Lung (tissue), 13 donors: ENCODE results near the gene NRBP1. TPM values are rescaled to one million over a fixed set of nuclear protein-coding genes. Genes with fewer than 3 reads are reported as not detected.

Experiments used
- ATAC-seq: fragments of 200-7000 bp; cut with Tn5 transposase; one replicate; pipeline ENCODE4 v1.9.1; 2020; ENCODE audit warnings: moderate number of reproducible peaks; ENCODE audit not compliant: insufficient read depth, low FRiP score
- DNase-seq, 3 donors: peaks; one replicate each; pipeline ENCODE4 v3.0.0-alpha.2; 2013 to 2017
- H3K27ac ChIP-seq, 2 donors: one replicate each; pipeline ENCODE4 v1.5.1; 2013; ENCODE audit warnings: mild to moderate bottlenecking in 2 of 2, moderate library complexity in 2 of 2, control low read depth in 1 of 2, inconsistent platforms in 1 of 2, low read depth in 1 of 2, low read length in 1 of 2
- H3K27me3 ChIP-seq, 3 donors: one replicate each; pipeline ENCODE4 v1.5.1; 2013; ENCODE audit warnings: low read length in 2 of 3; ENCODE audit not compliant: control insufficient read depth in 3 of 3, insufficient read depth in 3 of 3
- H3K36me3 ChIP-seq, 4 donors: one replicate each; pipeline ENCODE4 v1.5.1; 2013; ENCODE audit warnings: low read length in 4 of 4, mild to moderate bottlenecking in 1 of 4, moderate library complexity in 1 of 4; ENCODE audit not compliant: control insufficient read depth in 4 of 4, insufficient read depth in 4 of 4
- H3K4me1 ChIP-seq, 5 donors: one replicate each; pipeline ENCODE4 v1.5.1; 2013; ENCODE audit warnings: low read length in 5 of 5, mild to moderate bottlenecking in 2 of 5, moderate library complexity in 1 of 5; ENCODE audit not compliant: control insufficient read depth in 5 of 5, insufficient read depth in 5 of 5
- H3K4me3 ChIP-seq: one replicate; pipeline ENCODE4 v1.5.1; 2013; ENCODE audit warnings: mild to moderate bottlenecking, control low read depth, moderate library complexity
- H3K9ac ChIP-seq, 2 donors: one replicate each; pipeline ENCODE4 v1.5.1; 2013; ENCODE audit warnings: low read length in 2 of 2, control low read depth in 1 of 2; ENCODE audit not compliant: insufficient read depth in 1 of 2
- H3K9me3 ChIP-seq, 4 donors: one replicate each; pipeline ENCODE4 v1.5.1; 2013; ENCODE audit warnings: low read length in 3 of 4, mild to moderate bottlenecking in 1 of 4, moderate library complexity in 1 of 4; ENCODE audit not compliant: control insufficient read depth in 4 of 4, insufficient read depth in 3 of 4
- WGBS, 2 donors: extraction: QIAGEN DNeasy Blood & Tissue Kit; methylation state at CpG; one replicate each; pipeline ENCODE4 v1.1.7; 2013; 5-methylcytosine and 5-hydroxymethylcytosine counted together
- polyA plus RNA-seq, 2 donors: library from polyadenylated mRNA; stranded (reverse); fragments of 200-250 nt; gene quantifications; one replicate each; pipeline ENCODE4 v1.2.1, GENCODE V29; 2013
- small RNA-seq: library from RNA; depleted of rRNA; stranded (forward); fragments of <200 nt; gene quantifications from one replicate; pipeline ENCODE3, GENCODE V24; 2014; ENCODE audit warnings: low replicate concordance
- total RNA-seq, 2 donors: library from RNA; depleted of rRNA in 1 of 2; stranded (reverse); fragments of >200 nt in 1 of 2; gene quantifications; one replicate each; pipeline ENCODE4 v1.2.1, GENCODE V29; 2014 to 2021
- TF ChIP-seq, protein P1 (sequence below): IDR thresholded peaks from 2 replicates; pipeline ENCODE4 v1.5.1; 2012; ENCODE audit warnings: mild to moderate bottlenecking; ENCODE audit errors: control extremely low read depth, extremely low read depth
- donor health status: control.
- donor health status: control.
- donor health status: Bipolar disorder and iron deficiency.
- donor health status: healthy.
- donor health status: DM: yes; HTN: yes; CAD: no.

The NRBP1 gene
- total and polyA plus RNA-seq, 4 donors: 46.8 to 93.6 (median 79.9) TPM

DNA sequence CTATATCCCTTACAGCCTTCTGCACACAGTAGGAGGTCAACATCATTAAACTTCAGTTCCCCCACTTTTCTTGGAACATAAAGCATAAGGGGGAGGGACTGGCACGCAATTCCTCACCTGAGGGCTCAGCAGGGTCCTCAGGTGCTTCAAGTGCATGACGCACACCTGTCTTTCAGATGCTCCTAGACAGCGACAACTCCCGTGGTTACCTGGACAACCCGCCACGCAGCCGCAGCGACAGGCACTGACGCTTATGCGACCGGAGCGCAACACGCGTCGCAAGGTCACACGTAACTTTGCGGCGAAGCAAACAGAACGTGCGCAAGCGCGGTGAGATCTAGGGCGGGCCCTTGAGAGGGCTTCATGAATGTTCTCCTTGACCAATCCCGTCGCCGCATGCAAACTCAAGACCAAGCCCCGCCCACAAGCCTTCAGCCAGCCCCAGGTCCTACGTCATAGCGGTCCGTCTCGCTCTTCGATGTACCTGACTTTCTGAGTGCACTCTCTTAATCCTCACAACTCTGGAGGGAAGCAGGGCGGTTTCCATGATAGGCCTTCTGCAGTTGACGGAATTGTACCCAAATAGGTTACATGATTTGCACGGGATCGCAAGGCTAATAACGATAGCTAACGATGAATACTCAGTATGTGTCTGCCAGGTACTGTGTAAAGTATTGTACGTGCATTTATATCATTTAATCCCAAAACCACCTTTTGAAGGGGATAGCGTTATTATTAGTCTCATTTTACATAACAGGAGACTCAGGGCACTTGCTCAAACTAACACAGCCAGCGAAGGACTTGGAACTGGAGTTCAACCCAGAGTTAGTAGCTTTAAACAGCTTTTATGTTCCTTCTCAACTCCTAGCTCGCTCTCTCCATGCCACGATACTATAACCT lies 61.3 kb downstream of the NRBP1 start, which contains the start of gene IFT172:
TSS of gene IFT172 (minus strand) at position 246 of the 900 bp plus-strand sequence. CDS start at position 156, 90 bp downstream.
- H3K27ac ChIP-seq: peak within 1 kb of the TSS; percentile 55 to 69
- H3K9ac ChIP-seq: peak within 1 kb of the TSS; percentile 57 to 91
- peak; percentile 96 for ATAC-seq
- H3K9me3 ChIP-seq: no peaks in the 10 kb centered on the region
- H3K4me1 ChIP-seq: peaks cover 0 to 16% (median 6%) of the 10 kb centered on the region in 5 donors
- no peaks in the 10 kb centered on the region for H3K27me3 ChIP-seq
- peak; percentile 98 to 99 (median 99) for DNase-seq
- peaks cover 2 to 3% (median 3%) of the 10 kb centered on the region in 4 donors for H3K36me3 ChIP-seq
- TF ChIP-seq, protein P1, sequence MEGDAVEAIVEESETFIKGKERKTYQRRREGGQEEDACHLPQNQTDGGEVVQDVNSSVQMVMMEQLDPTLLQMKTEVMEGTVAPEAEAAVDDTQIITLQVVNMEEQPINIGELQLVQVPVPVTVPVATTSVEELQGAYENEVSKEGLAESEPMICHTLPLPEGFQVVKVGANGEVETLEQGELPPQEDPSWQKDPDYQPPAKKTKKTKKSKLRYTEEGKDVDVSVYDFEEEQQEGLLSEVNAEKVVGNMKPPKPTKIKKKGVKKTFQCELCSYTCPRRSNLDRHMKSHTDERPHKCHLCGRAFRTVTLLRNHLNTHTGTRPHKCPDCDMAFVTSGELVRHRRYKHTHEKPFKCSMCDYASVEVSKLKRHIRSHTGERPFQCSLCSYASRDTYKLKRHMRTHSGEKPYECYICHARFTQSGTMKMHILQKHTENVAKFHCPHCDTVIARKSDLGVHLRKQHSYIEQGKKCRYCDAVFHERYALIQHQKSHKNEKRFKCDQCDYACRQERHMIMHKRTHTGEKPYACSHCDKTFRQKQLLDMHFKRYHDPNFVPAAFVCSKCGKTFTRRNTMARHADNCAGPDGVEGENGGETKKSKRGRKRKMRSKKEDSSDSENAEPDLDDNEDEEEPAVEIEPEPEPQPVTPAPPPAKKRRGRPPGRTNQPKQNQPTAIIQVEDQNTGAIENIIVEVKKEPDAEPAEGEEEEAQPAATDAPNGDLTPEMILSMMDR: no peak
- peak within 1 kb of the TSS; percentile 54 for H3K4me3 ChIP-seq
- WGBS, 2 donors: 8 to 9% methylated on average over 43 of the region's 43 CpGs

Small RNA genes lying within 50 kb of the gene (small RNA-seq; reads per million reads assigned to genes)
- gene RNU6-986P: not detected

Other genes starting within 250 kb of the NRBP1 start
- gene ATRAID, start 216.6 kb upstream of the NRBP1 start, total RNA-seq: 100 to 1,000 TPM in 1 of 2 donors, 10 to 100 TPM in 1; 90.0 to 107 TPM
- gene ATRAID, start 216.6 kb upstream of the NRBP1 start, polyA plus RNA-seq: 100 to 1,000 TPM; 136 to 204 TPM
- 10 to 100 TPM; 12.1 to 32.5 TPM for gene SLC5A6, start 216.4 kb upstream of the NRBP1 start, total RNA-seq
- gene SLC5A6, start 216.4 kb upstream of the NRBP1 start, polyA plus RNA-seq: 10 to 100 TPM; 15.2 to 33.1 TPM
- gene CAD, start 211.3 kb upstream of the NRBP1 start, total RNA-seq: 10 to 100 TPM; 18.3 to 42.0 TPM
- 10 to 100 TPM; 10.9 to 19.4 TPM for gene CAD, start 211.3 kb upstream of the NRBP1 start, polyA plus RNA-seq
- gene SLC30A3, start 165.6 kb upstream of the NRBP1 start, total RNA-seq: under 1 TPM; 0.31 to 0.77 TPM
- under 1 TPM; 0.11 to 0.37 TPM for gene SLC30A3, start 165.6 kb upstream of the NRBP1 start, polyA plus RNA-seq
- not detected for gene DNAJC5G, start 153.2 kb upstream of the NRBP1 start, total RNA-seq
- gene DNAJC5G, start 153.2 kb upstream of the NRBP1 start, polyA plus RNA-seq: not detected
- gene TRIM54, start 146.2 kb upstream of the NRBP1 start, total RNA-seq: under 1 TPM; 0.09 to 0.48 TPM
- gene TRIM54, start 146.2 kb upstream of the NRBP1 start, polyA plus RNA-seq: under 1 TPM; 0.10 to 0.16 TPM
- gene UCN, start 120.2 kb upstream of the NRBP1 start, total RNA-seq: 1 to 10 TPM in 1 of 2 donors, under 1 TPM in 1; 0.34 to 2.0 TPM
- gene UCN, start 120.2 kb upstream of the NRBP1 start, polyA plus RNA-seq: 1 to 10 TPM in 1 of 2 donors, under 1 TPM in 1; 0.76 to 2.0 TPM
- 100 to 1,000 TPM in 1 of 2 donors, 10 to 100 TPM in 1; 42.1 to 103 TPM for gene MPV17, start 105.5 kb upstream of the NRBP1 start, total RNA-seq
- 100 to 1,000 TPM in 1 of 2 donors, 10 to 100 TPM in 1; 94.5 to 224 TPM for gene MPV17, start 105.5 kb upstream of the NRBP1 start, polyA plus RNA-seq
- 10 to 100 TPM; 46.4 to 61.8 TPM for gene GTF3C2, start 71.9 kb upstream of the NRBP1 start, total RNA-seq
- 10 to 100 TPM; 28.7 to 41.0 TPM for gene GTF3C2, start 71.9 kb upstream of the NRBP1 start, polyA plus RNA-seq
- gene EIF2B4, start 58.3 kb upstream of the NRBP1 start, total RNA-seq: 10 to 100 TPM; 19.6 to 37.3 TPM
- 10 to 100 TPM; 37.3 to 55.4 TPM for gene EIF2B4, start 58.3 kb upstream of the NRBP1 start, polyA plus RNA-seq
- gene SNX17, start 58.0 kb upstream of the NRBP1 start, total RNA-seq: 100 to 1,000 TPM in 1 of 2 donors, 10 to 100 TPM in 1; 65.8 to 129 TPM
- gene SNX17, start 58.0 kb upstream of the NRBP1 start, polyA plus RNA-seq: 100 to 1,000 TPM in 1 of 2 donors, 10 to 100 TPM in 1; 68.4 to 123 TPM
- 10 to 100 TPM in 1 of 2 donors, 1 to 10 TPM in 1; 8.0 to 21.1 TPM for gene ZNF513, start 47.9 kb upstream of the NRBP1 start, total RNA-seq
- 10 to 100 TPM; 21.6 to 22.2 TPM for gene ZNF513, start 47.9 kb upstream of the NRBP1 start, polyA plus RNA-seq
- 10 to 100 TPM; 45.9 to 66.0 TPM for gene PPM1G, start 19.0 kb upstream of the NRBP1 start, total RNA-seq
- gene PPM1G, start 19.0 kb upstream of the NRBP1 start, polyA plus RNA-seq: 10 to 100 TPM; 57.5 to 76.2 TPM
- gene KRTCAP3, start 13.8 kb downstream of the NRBP1 start, total RNA-seq: 10 to 100 TPM; 13.6 to 37.9 TPM
- 10 to 100 TPM; 37.4 to 50.2 TPM for gene KRTCAP3, start 13.8 kb downstream of the NRBP1 start, polyA plus RNA-seq
- 10 to 100 TPM; 44.7 to 52.2 TPM for gene IFT172, start 61.1 kb downstream of the NRBP1 start, total RNA-seq
- gene IFT172, start 61.1 kb downstream of the NRBP1 start, polyA plus RNA-seq: 10 to 100 TPM; 17.8 to 26.6 TPM
- gene FNDC4, start 66.6 kb downstream of the NRBP1 start, total RNA-seq: 1 to 10 TPM; 3.8 to 6.9 TPM
- 1 to 10 TPM; 2.8 to 4.8 TPM for gene FNDC4, start 66.6 kb downstream of the NRBP1 start, polyA plus RNA-seq
- gene GCKR, start 68.2 kb downstream of the NRBP1 start, total RNA-seq: under 1 TPM; 0.31 to 0.95 TPM
- under 1 TPM; 0.28 to 0.73 TPM for gene GCKR, start 68.2 kb downstream of the NRBP1 start, polyA plus RNA-seq
- 10 to 100 TPM; 25.0 to 64.9 TPM for gene ZNF512, start 154.4 kb downstream of the NRBP1 start, total RNA-seq
- gene ZNF512, start 154.4 kb downstream of the NRBP1 start, polyA plus RNA-seq: 10 to 100 TPM; 10.5 to 12.2 TPM
- gene CCDC121, start 200.4 kb downstream of the NRBP1 start, total RNA-seq: 10 to 100 TPM in 1 of 2 donors, 1 to 10 TPM in 1; 4.8 to 12.8 TPM
- 1 to 10 TPM; 1.8 to 2.2 TPM for gene CCDC121, start 200.4 kb downstream of the NRBP1 start, polyA plus RNA-seq
- 10 to 100 TPM; 25.0 to 30.7 TPM for gene GPN1, start 200.4 kb downstream of the NRBP1 start, total RNA-seq
- 10 to 100 TPM; 16.4 to 29.7 TPM for gene GPN1, start 200.4 kb downstream of the NRBP1 start, polyA plus RNA-seq
- 10 to 100 TPM; 29.7 to 40.0 TPM for gene SUPT7L, start 235.0 kb downstream of the NRBP1 start, total RNA-seq
- gene SUPT7L, start 235.0 kb downstream of the NRBP1 start, polyA plus RNA-seq: 10 to 100 TPM; 22.0 to 23.8 TPM
- gene SLC4A1AP, start 235.3 kb downstream of the NRBP1 start, total RNA-seq: 10 to 100 TPM; 18.5 to 28.6 TPM
- gene SLC4A1AP, start 235.3 kb downstream of the NRBP1 start, polyA plus RNA-seq: 10 to 100 TPM; 14.0 to 17.2 TPM